ENCODE measurements around the gene HADHA. TPM values are rescaled to one million over a fixed set of nuclear protein-coding genes. Genes with fewer than 3 reads are reported as not detected.

The HADHA gene
- total RNA-seq, 2 experiments from 2014 or later, result 126 to 150 TPM

DNA sequence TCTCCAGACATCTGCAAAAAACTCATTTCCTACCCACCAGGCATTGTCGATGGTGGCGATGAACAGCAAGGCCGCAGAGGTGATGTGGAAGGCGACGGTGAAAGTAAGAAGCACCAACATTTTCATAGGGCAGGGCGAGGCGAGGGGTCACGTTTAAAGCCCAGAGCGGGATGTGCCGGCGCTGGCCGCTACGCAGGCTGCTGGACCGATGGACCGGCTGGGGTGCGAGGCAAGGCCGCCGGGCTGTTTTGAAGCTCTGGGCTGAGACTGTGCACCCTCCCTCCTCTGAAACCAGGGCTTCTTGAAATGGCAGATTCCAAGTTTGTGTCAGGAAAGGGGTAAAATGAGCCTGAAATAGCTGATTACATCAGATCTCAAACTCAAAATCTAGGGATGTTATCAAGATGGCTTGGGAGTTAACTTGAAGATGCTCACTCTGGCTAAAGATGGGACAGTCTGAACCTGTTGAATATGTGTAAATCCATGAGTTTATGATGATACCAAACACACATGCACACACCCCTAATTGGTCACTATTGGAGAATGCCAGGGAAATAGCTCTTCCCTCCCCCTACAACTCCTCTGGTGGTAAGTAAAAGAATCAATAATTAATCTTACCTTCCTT is 103.2 kb downstream of the HADHA start:
- H3K4me2 ChIP-seq (ENCODE audit: low read length), result no peak overlapping the region
- POLR2A ChIA-PET, result interaction anchor here (0.6 to 0.7 kb wide), 2 partner anchors 119 to 133 kb away, joined by 3 to 4 read pairs; no protein-coding TSS in a partner anchor
- intact Hi-C loops (cut with micrococcal nuclease; ENCODE audit: unreplicated experiment), result loop anchor here (10.0 kb wide), 1 partner anchor 536 kb away; no protein-coding TSS in a partner anchor

More for the DNA sequence above, 103.2 kb downstream of the HADHA start:
- no peak for TF ChIP-seq EZH2phosphoT487 (IDR thresholded peaks at IDR 0.05; ENCODE audit: borderline replicate concordance, low read depth, low read length)
- TF ChIP-seq, protein P1, sequence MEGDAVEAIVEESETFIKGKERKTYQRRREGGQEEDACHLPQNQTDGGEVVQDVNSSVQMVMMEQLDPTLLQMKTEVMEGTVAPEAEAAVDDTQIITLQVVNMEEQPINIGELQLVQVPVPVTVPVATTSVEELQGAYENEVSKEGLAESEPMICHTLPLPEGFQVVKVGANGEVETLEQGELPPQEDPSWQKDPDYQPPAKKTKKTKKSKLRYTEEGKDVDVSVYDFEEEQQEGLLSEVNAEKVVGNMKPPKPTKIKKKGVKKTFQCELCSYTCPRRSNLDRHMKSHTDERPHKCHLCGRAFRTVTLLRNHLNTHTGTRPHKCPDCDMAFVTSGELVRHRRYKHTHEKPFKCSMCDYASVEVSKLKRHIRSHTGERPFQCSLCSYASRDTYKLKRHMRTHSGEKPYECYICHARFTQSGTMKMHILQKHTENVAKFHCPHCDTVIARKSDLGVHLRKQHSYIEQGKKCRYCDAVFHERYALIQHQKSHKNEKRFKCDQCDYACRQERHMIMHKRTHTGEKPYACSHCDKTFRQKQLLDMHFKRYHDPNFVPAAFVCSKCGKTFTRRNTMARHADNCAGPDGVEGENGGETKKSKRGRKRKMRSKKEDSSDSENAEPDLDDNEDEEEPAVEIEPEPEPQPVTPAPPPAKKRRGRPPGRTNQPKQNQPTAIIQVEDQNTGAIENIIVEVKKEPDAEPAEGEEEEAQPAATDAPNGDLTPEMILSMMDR (conservative IDR thresholded peaks at IDR 0.05; ENCODE audit: low read length), result no peak
- no peaks in the 10 kb centered on the region for H3K9me3 ChIP-seq (ENCODE audit: low read length)
- CTCF ChIA-PET (ENCODE audit: unreplicated experiment), result no interaction called here
- H3K36me3 ChIP-seq (ENCODE audit: insufficient read depth, low read length), result peaks cover 14% of the 10 kb centered on the region; the same call in 1 of the 2 replicates
- H3K4me1 ChIP-seq (ENCODE audit: insufficient read depth, low read length, poor library complexity, severe bottlenecking), result peaks cover 4% of the 10 kb centered on the region
- no TSS peak for BruUV-seq (replicated peaks)
- no peaks in the 10 kb centered on the region for H4K20me1 ChIP-seq (ENCODE audit: insufficient read depth, low read length)
- H2AFZ ChIP-seq (ENCODE audit: low read length), result no peak overlapping the region
- no peak overlapping the region for H3K4me3 ChIP-seq (ENCODE audit: low read depth, low read length, poor library complexity, severe bottlenecking)
- no peaks in the 10 kb centered on the region for H3K79me2 ChIP-seq (ENCODE audit: insufficient read depth, low read depth, low read length)
- H3K9me2 ChIP-seq (ENCODE audit: insufficient read depth, low read length), result no peaks in the 10 kb centered on the region
- no peak for DNase-seq (ENCODE audit: low spot score)
- no peak overlapping the region for H3K27ac ChIP-seq (ENCODE audit: low read depth, low read length, poor library complexity, severe bottlenecking)

Other genes starting within 250 kb of the HADHA start
- 58.3 and 109 TPM in 2 replicates for gene RAB10, start 210.5 kb downstream of the HADHA start, total RNA-seq (2014; rRNA removed; shearing (Covaris generic))
- gene RAB10, start 210.5 kb downstream of the HADHA start, total RNA-seq (2022), result 83.9 and 96.7 TPM in 2 replicates
- not detected in 2 replicates for gene GAREM2, start 71.5 kb downstream of the HADHA start, total RNA-seq (2014; rRNA removed; shearing (Covaris generic))
- 0.11 TPM in 1 of 2 replicates, not detected in the other for gene GAREM2, start 71.5 kb downstream of the HADHA start, total RNA-seq (2022)
- gene HADHB, start 307 bp upstream of the HADHA start, total RNA-seq (2014; rRNA removed; shearing (Covaris generic)), result 35.5 and 46.7 TPM in 2 replicates
- gene HADHB, start 307 bp upstream of the HADHA start, total RNA-seq (2022), result 55.7 and 58.1 TPM in 2 replicates
- gene SELENOI, start 101.5 kb upstream of the HADHA start, total RNA-seq (2014; rRNA removed; shearing (Covaris generic)), result 29.0 TPM in 2 replicates
- gene SELENOI, start 101.5 kb upstream of the HADHA start, total RNA-seq (2022), result 44.8 and 53.1 TPM in 2 replicates
- gene ADGRF3, start 102.2 kb upstream of the HADHA start, total RNA-seq (2014; rRNA removed; shearing (Covaris generic)), result 0.90 and 3.8 TPM in 2 replicates
- gene ADGRF3, start 102.2 kb upstream of the HADHA start, total RNA-seq (2022), result 3.9 and 4.7 TPM in 2 replicates
- not detected in 2 replicates for gene DRC1, start 157.3 kb upstream of the HADHA start, total RNA-seq (2014; rRNA removed; shearing (Covaris generic))
- gene DRC1, start 157.3 kb upstream of the HADHA start, total RNA-seq (2022), result not detected in 2 replicates
- gene OTOF, start 233.5 kb upstream of the HADHA start, total RNA-seq (2014; rRNA removed; shearing (Covaris generic)), result not detected in 2 replicates
- gene OTOF, start 233.5 kb upstream of the HADHA start, total RNA-seq (2022), result not detected in 2 replicates

All from OCI-LY7 (cell line).